Measurements from ENCODE around the gene ENHO.

The ENHO gene

GRCh38 chr9:34510497-34511468, 12.0 kb downstream of the ENHO start:
- DNase-seq (ENCODE audit: low spot score), result no peak
- in situ Hi-C loops (cut with MboI; ENCODE audit: low sequenced_read_pairs, unreplicated experiment), result no loop called here
- TF ChIP-seq, protein P1, sequence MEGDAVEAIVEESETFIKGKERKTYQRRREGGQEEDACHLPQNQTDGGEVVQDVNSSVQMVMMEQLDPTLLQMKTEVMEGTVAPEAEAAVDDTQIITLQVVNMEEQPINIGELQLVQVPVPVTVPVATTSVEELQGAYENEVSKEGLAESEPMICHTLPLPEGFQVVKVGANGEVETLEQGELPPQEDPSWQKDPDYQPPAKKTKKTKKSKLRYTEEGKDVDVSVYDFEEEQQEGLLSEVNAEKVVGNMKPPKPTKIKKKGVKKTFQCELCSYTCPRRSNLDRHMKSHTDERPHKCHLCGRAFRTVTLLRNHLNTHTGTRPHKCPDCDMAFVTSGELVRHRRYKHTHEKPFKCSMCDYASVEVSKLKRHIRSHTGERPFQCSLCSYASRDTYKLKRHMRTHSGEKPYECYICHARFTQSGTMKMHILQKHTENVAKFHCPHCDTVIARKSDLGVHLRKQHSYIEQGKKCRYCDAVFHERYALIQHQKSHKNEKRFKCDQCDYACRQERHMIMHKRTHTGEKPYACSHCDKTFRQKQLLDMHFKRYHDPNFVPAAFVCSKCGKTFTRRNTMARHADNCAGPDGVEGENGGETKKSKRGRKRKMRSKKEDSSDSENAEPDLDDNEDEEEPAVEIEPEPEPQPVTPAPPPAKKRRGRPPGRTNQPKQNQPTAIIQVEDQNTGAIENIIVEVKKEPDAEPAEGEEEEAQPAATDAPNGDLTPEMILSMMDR (IDR thresholded peaks at IDR 0.05; ENCODE audit: borderline replicate concordance, control extremely low read depth, extremely low read depth, insufficient read depth, missing control alignments), result no peak

DNA sequence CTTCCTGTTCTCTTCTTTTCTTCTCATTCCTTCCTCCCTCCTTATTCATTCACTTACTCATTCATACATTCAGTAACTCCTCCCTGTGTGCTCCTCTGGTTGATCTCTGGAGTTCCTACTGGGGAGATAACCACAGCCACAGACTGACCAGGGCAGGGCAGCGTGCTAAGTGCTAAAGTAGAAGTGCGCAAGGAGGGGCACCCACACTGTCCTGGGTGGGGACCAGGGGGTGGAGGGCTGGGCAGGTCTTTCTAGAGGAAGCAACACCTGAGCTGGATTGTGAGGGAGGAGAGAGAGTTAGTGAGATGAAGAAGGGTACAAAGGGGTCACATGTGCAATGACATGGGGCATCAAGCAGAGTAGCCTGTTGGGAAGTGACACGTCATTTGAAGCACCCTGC, 13.8 kb downstream of the ENHO start:
- TF ChIP-seq, protein P1 (IDR thresholded peaks at IDR 0.05; ENCODE audit: borderline replicate concordance, control extremely low read depth, extremely low read depth, insufficient read depth, missing control alignments), result no peak
- no peak for DNase-seq (ENCODE audit: low spot score)
- in situ Hi-C loops (cut with MboI; ENCODE audit: low sequenced_read_pairs, unreplicated experiment), result no loop called here

GRCh38 chr9:34508463-34508862, 14.3 kb downstream of the ENHO start:
- in situ Hi-C loops (cut with MboI; ENCODE audit: low sequenced_read_pairs, unreplicated experiment), result no loop called here
- TF ChIP-seq, protein P1 (IDR thresholded peaks at IDR 0.05; ENCODE audit: borderline replicate concordance, control extremely low read depth, extremely low read depth, insufficient read depth, missing control alignments), result no peak
- no peak for DNase-seq (ENCODE audit: low spot score)

GRCh38 chr9:34507966-34508365, 14.8 kb downstream of the ENHO start:
- DNase-seq (ENCODE audit: low spot score), result no peak
- in situ Hi-C loops (cut with MboI; ENCODE audit: low sequenced_read_pairs, unreplicated experiment), result no loop called here
- TF ChIP-seq, protein P1 (IDR thresholded peaks at IDR 0.05; ENCODE audit: borderline replicate concordance, control extremely low read depth, extremely low read depth, insufficient read depth, missing control alignments), result no peak

DNA sequence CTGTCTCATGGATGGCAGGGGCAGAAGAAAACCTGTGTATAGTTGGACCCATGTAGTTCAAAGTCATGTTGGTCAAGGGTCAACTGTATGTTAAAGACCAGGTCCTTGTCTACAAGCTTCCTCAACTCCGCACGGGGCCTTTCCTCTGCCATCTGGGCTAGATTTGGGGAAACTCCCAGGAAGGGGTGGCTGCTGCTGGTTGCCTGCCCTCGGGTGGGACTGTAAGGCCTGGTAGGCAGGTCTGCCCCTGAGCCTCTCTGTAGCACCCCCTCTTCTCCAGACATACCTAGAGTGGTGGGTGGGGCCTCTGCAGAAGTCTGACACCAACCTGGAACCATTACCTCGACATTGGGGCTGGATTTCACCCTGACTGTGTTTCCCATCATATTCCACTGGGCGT, 15.2 kb downstream of the ENHO start:
- DNase-seq (ENCODE audit: low spot score), result no peak
- in situ Hi-C loops (cut with MboI; ENCODE audit: low sequenced_read_pairs, unreplicated experiment), result no loop called here
- TF ChIP-seq, protein P1 (IDR thresholded peaks at IDR 0.05; ENCODE audit: borderline replicate concordance, control extremely low read depth, extremely low read depth, insufficient read depth, missing control alignments), result no peak

DNA sequence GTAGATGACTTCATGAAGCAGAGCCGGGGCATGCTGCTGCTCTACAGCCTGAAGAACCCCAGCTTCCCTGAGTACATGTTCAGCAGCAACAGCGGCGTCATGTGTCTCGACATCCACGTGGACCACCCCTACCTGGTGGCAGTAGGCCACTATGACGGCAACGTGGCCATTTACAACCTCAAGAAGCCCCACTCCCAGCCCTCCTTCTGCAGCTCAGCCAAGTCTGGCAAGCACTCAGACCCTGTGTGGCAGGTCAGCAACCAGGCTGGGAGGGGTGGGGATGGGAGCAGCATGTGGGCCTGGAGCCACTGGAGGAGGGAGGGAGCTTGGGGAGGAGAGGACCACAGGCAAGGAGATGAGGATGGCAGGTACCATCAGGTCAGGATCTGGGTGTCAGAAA, 16.2 kb downstream of the ENHO start:
- TF ChIP-seq, protein P1 (IDR thresholded peaks at IDR 0.05; ENCODE audit: borderline replicate concordance, control extremely low read depth, extremely low read depth, insufficient read depth, missing control alignments), result no peak
- in situ Hi-C loops (cut with MboI; ENCODE audit: low sequenced_read_pairs, unreplicated experiment), result no loop called here
- DNase-seq (ENCODE audit: low spot score), result no peak

Measured in GM13976 (cell line).